Pancreas (tissue), 10 donors: Measurements from ENCODE around the gene AFF3. TPM values are rescaled to one million over a fixed set of nuclear protein-coding genes. Genes with fewer than 3 reads are reported as not detected.

Source experiments
- ATAC-seq, 4 donors: fragments of 200-7000 bp; cut with Tn5 transposase; one replicate each; pipeline versions ENCODE4 v1.8.0 to v1.9.1; 2020; ENCODE audit warnings: mild to moderate bottlenecking in 4 of 4, moderate library complexity in 4 of 4
- DNase-seq, 6 donors: peaks; one replicate each; pipeline ENCODE4 v3.0.0-alpha.2; 2020
- FAIRE-seq: peaks from 2 replicates; lab custom pipeline; 2012; peaks lifted over from hg19 to GRCh38; lab: Jason Lieb, UNC
- H3K27ac ChIP-seq, 4 donors: fragments of 200-600 bp; sonication (generic); 1 replicate in 3 of 4; 2 replicates in 1 of 4; pipeline versions ENCODE4 v1.5.0 to v1.8.0; 2020
- H3K27me3 ChIP-seq, 4 donors: fragments of 200-600 bp; one replicate each; pipeline ENCODE4 v1.8.0; 2021
- H3K36me3 ChIP-seq, 3 donors: fragments of 200-600 bp; sonication (generic) in 1 of 3; one replicate each; pipeline versions ENCODE4 v1.5.0 to v1.8.0; 2020 to 2021
- H3K4me1 ChIP-seq, 3 donors: fragments of 200-600 bp; one replicate each; pipeline ENCODE4 v1.8.0; 2021
- H3K4me3 ChIP-seq, 4 donors: fragments of 200-600 bp; sonication (generic) in 2 of 4; one replicate each; pipeline versions ENCODE4 v1.5.0 to v1.8.0; 2020 to 2021
- H3K9me3 ChIP-seq, 4 donors: fragments of 200-600 bp; one replicate each; pipeline ENCODE4 v1.8.0; 2021
- CTCF ChIP-seq, 4 donors: fragments of 200-600 bp; sonication (generic) in 3 of 4; IDR thresholded peaks; one replicate each; pipeline versions ENCODE4 v1.5.0 to v1.8.0; 2021; ENCODE audit warnings: antibody characterized with exemption in 4 of 4
- WGBS, 2 donors: extraction: QIAGEN DNeasy Blood & Tissue Kit; methylation state at CpG; one replicate each; pipeline ENCODE4 v1.1.7; 2013; 5-methylcytosine and 5-hydroxymethylcytosine counted together
- intact Hi-C, 3 donors: fragments of 100-400 bp; cut with DNase I; formaldehyde crosslinking; loops; one replicate each; pipeline versions ENCODE4 v1.11.1 to v1.14.2; 2022
- polyA plus RNA-seq, 2 donors: library from polyadenylated mRNA; stranded (reverse); fragments of 200-250 nt; gene quantifications; one replicate each; pipeline ENCODE4 v1.2.3, GENCODE V29; 2013
- total RNA-seq, 6 donors: library from RNA; stranded (reverse); fragmentation: NEBNext Ultra II Directional in 4 of 6; extraction: Animal tissue kit (Norgen Biotek cat#: 25700) in 4 of 6; gene quantifications; one replicate each; pipeline versions ENCODE4 v1.2.1 to v1.2.4, GENCODE V29; 2021 to 2023
- donor health status: healthy with polysubstance abuse.
- donor health status: DM: no; HTN: no; CAD: no; lungs with moderate emphysema.
- donor health status: DM: no; HTN: no; CAD: no.
- donor health status: control.
- donor health status: control.
- donor health status: Bipolar disorder and iron deficiency.
- donor health status: DM: yes; HTN: yes; CAD: no.
- donor health status: DM: no; HTN: no; CAD: no.
- donor health status: DM: no; HTN: no; CAD: no.
- donor health status: DM: yes; HTN: yes; CAD: no.

The AFF3 gene
- total and polyA plus RNA-seq, 8 donors, result 0.19 to 1.1 (median 0.54) TPM

- ATAC-seq (no peak), DNase-seq (no peak), FAIRE-seq (no peak)
- Histone ChIP-seq H3K9me3 (no peaks in the 10 kb centered on the region), H3K27ac (no peak overlapping the region), H3K4me1 (no peaks in the 10 kb centered on the region), H3K27me3 (no peaks in the 10 kb centered on the region), H3K4me3 (no peak overlapping the region), H3K36me3 (no peaks in the 10 kb centered on the region)
- intact Hi-C loops, result no loop called here
- TF ChIP-seq CTCF (IDR thresholded peaks at IDR 0.05), result no peak
These were observed 84.5 kb downstream of the AFF3 start for GRCh38 chr2:100057901-100058261.

GRCh38 chr2:100054426-100054825 lies 88.0 kb downstream of the AFF3 start:
- DNase-seq (no peak), ATAC-seq (no peak), FAIRE-seq (no peak)
- Histone ChIP-seq H3K27me3 (no peaks in the 10 kb centered on the region), H3K9me3 (no peaks in the 10 kb centered on the region), H3K4me1 (no peaks in the 10 kb centered on the region), H3K27ac (no peak overlapping the region), H3K36me3 (no peaks in the 10 kb centered on the region), H3K4me3 (no peak overlapping the region)
- 79 to 94% methylated on average over 2 of the region's 2 CpGs for WGBS, 2 donors
- no peak for TF ChIP-seq CTCF (IDR thresholded peaks at IDR 0.05)
- intact Hi-C loops, result no loop called here

- Histone ChIP-seq H3K4me3 (no peak overlapping the region), H3K9me3 (no peaks in the 10 kb centered on the region), H3K27me3 (no peaks in the 10 kb centered on the region), H3K4me1 (no peaks in the 10 kb centered on the region), H3K27ac (no peak overlapping the region), H3K36me3 (no peaks in the 10 kb centered on the region)
- FAIRE-seq, result no peak
- no peak for ATAC-seq
- DNase-seq, result no peak
- TF ChIP-seq CTCF (IDR thresholded peaks at IDR 0.05), result no peak
- 90 to 93% methylated on average over 5 of the region's 5 CpGs for WGBS, 2 donors
- intact Hi-C loops, result no loop called here
These were observed 89.1 kb downstream of the AFF3 start for GRCh38 chr2:100053087-100053885.

- Histone ChIP-seq H3K27ac (no peak overlapping the region), H3K9me3 (no peaks in the 10 kb centered on the region), H3K36me3 (no peaks in the 10 kb centered on the region), H3K27me3 (no peaks in the 10 kb centered on the region), H3K4me3 (no peak overlapping the region), H3K4me1 (no peaks in the 10 kb centered on the region)
- ATAC-seq, result peak; percentile 35 to 86 (median 80)
- WGBS, 2 donors, result 21 to 33% methylated on average over 4 of the region's 4 CpGs
- intact Hi-C loops, result no loop called here
- TF ChIP-seq CTCF (IDR thresholded peaks at IDR 0.05), result no peak
- DNase-seq, result peak in 5 of 6 donors; percentile 13 to 72 (median 57)
- no peak for FAIRE-seq
These were observed 89.7 kb downstream of the AFF3 start for GRCh38 chr2:100052650-100053049.

GRCh38 chr2:100051253-100051652 lies 91.1 kb downstream of the AFF3 start:
- no peak for DNase-seq
- no peak for ATAC-seq
- Histone ChIP-seq H3K4me3 (no peak overlapping the region), H3K36me3 (no peaks in the 10 kb centered on the region), H3K9me3 (no peaks in the 10 kb centered on the region), H3K27ac (no peak overlapping the region), H3K27me3 (no peaks in the 10 kb centered on the region), H3K4me1 (no peaks in the 10 kb centered on the region)
- WGBS, 2 donors, result 83 to 88% methylated on average over 5 of the region's 5 CpGs
- no peak for FAIRE-seq
- intact Hi-C loops, result no loop called here
- TF ChIP-seq CTCF (IDR thresholded peaks at IDR 0.05), result no peak
